Spleen (tissue), 11 donors: Measurements from ENCODE around the gene VCP. TPM values are rescaled to one million over a fixed set of nuclear protein-coding genes. Genes with fewer than 3 reads are reported as not detected.

Source experiments
- DNase-seq: peaks from one replicate; pipeline ENCODE4 v3.0.0-alpha.2; 2020
- H3K27ac ChIP-seq, 8 donors: fragments of 200-600 bp; sonication (generic) in 7 of 8; 1 replicate in 4 of 8; 2 replicates in 4 of 8; pipeline versions ENCODE4 v1.5.0 to v1.8.0; 2016 to 2021; ENCODE audit warnings: inconsistent platforms in 4 of 8, mild to moderate bottlenecking in 4 of 8, moderate library complexity in 1 of 8
- H3K27me3 ChIP-seq, 7 donors: fragments of 200-600 bp; sonication (generic) in 6 of 7; replicated peaks in 1 of 7; 1 replicate in 4 of 7; 2 replicates in 3 of 7; pipeline versions ENCODE4 v1.5.0 to v1.8.0; 2016 to 2021; ENCODE audit warnings: inconsistent platforms in 3 of 7, mild to moderate bottlenecking in 1 of 7
- H3K36me3 ChIP-seq, 6 donors: fragments of 200-600 bp; sonication (generic) in 5 of 6; 1 replicate in 4 of 6; 2 replicates in 2 of 6; pipeline versions ENCODE4 v1.5.0 to v1.8.0; 2016 to 2021; ENCODE audit warnings: inconsistent platforms in 2 of 6
- H3K4me1 ChIP-seq, 6 donors: fragments of 200-600 bp; sonication (generic) in 5 of 6; 1 replicate in 3 of 6; 2 replicates in 3 of 6; pipeline versions ENCODE4 v1.5.0 to v1.8.0; 2016 to 2021; ENCODE audit warnings: inconsistent platforms in 3 of 6
- H3K4me3 ChIP-seq, 8 donors: fragments of 200-600 bp; sonication (generic) in 7 of 8; 1 replicate in 4 of 8; 2 replicates in 4 of 8; pipeline versions ENCODE4 v1.5.0 to v1.8.0; 2016 to 2021; ENCODE audit warnings: inconsistent platforms in 4 of 8, mild to moderate bottlenecking in 4 of 8, moderate library complexity in 2 of 8
- H3K9me3 ChIP-seq, 8 donors: fragments of 200-600 bp; sonication (generic) in 7 of 8; 1 replicate in 4 of 8; 2 replicates in 4 of 8; pipeline versions ENCODE4 v1.5.0 to v1.8.0; 2016 to 2021; ENCODE audit warnings: inconsistent platforms in 4 of 8
- POLR2A ChIP-seq, 3 donors: fragments of 450-650 bp; IDR thresholded peaks; one replicate each; pipeline ENCODE4 v1.5.1; 2017; ENCODE audit warnings: antibody characterized with exemption in 3 of 3, mild to moderate bottlenecking in 1 of 3
- POLR2AphosphoS5 ChIP-seq, 3 donors: sonication (generic); formaldehyde crosslinking; IDR thresholded peaks; one replicate each; pipeline ENCODE4 v1.5.1; 2017; ENCODE audit warnings: antibody characterized with exemption in 3 of 3
- WGBS, 5 donors: extraction: QIAGEN DNeasy Blood & Tissue Kit in 3 of 5; methylation state at CpG; one replicate each; pipeline versions ENCODE4 v1.1.5 to v1.1.7; 2013 to 2018; 5-methylcytosine and 5-hydroxymethylcytosine counted together
- intact Hi-C: fragments of 100-400 bp; cut with DNase I; formaldehyde crosslinking; loops from one replicate; pipeline ENCODE4 v1.15.0; 2023; ENCODE audit warnings: low total_unique reads
- polyA plus RNA-seq, 3 donors: library from polyadenylated mRNA; stranded (reverse); fragments of 200-250 nt; gene quantifications; one replicate each; pipeline ENCODE4 v1.2.1, GENCODE V29; 2013
- total RNA-seq, 7 donors: library from RNA; depleted of rRNA in 3 of 7; stranded (reverse); fragments of >200 nt in 3 of 7; fragmentation: NEBNext Ultra II Directional in 4 of 7; extraction: Animal tissue kit (Norgen Biotek cat#: 25700) in 4 of 7; gene quantifications; one replicate each; pipeline versions ENCODE4 v1.1.0 to v1.2.1, GENCODE V29; 2016 to 2021
- TF ChIP-seq, protein P1 (sequence below), 11 experiments: fragments of 200-600 bp in 7 of 11; fragments of 450-650 bp in 4 of 11; sonication (generic) in 4 of 11; IDR thresholded peaks in 8 of 11; conservative IDR thresholded peaks in 3 of 11; 1 replicate in 7 of 11; 2 replicates in 4 of 11; pipeline versions ENCODE4 v1.4.0 to v1.8.0; 2016 to 2021; ENCODE audit warnings: antibody characterized with exemption in 11 of 11, inconsistent platforms in 4 of 11, mild to moderate bottlenecking in 1 of 11
- donor health status: healthy with polysubstance abuse.
- donor health status: DM: no; HTN: no; CAD: no; lungs with moderate emphysema.
- donor health status: DM: no; HTN: no; CAD: no.
- donor health status: Bipolar disorder and iron deficiency.
- donor health status: healthy.
- donor health status: DM: no; HTN: no; CAD: no.
- donor health status: DM: yes; HTN: yes; CAD: no.

VCP gene
- total and polyA plus RNA-seq, 10 donors, result 48.5 to 269 (median 166) TPM

DNA sequence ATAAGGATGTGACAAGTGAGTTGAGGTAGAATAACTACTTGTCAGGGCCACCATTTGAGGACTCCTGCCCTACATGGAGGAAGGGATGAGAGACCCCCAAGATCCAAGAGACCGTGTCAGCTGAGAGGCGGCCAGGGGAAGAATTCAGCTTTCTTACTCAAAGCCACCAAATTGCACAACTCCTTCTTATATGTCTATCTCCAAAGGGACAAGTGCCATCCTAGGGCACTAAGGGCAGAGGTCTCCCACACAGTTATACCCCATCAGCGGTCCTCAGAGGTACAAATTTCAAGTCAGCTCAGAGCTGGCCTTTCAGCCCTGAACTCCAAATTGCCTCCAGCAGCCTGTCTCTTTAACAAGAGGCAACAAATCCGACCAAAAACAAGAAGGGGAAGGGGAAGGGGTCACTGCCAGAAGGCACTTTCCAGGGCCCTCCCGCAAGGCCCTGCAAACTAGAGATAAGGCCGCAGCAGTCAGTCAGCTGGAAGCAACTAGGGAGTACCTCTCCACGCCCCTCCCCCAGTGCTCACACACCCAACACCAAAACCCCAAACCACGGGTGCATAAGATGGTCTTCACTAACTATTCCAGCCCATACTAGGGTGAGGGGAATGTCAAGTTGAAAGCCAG lies 36.6 kb upstream of the VCP start:
- no peaks in the 10 kb centered on the region for H3K27me3 ChIP-seq
- intact Hi-C loops, result no loop called here
- H3K4me3 ChIP-seq, result no peak overlapping the region
- peaks cover 25 to 62% (median 49%) of the 10 kb centered on the region in 6 donors for H3K4me1 ChIP-seq
- H3K27ac ChIP-seq, result peak overlapping the region in 2 of 8 donors; percentile 14 to 96
- TF ChIP-seq, protein P1, sequence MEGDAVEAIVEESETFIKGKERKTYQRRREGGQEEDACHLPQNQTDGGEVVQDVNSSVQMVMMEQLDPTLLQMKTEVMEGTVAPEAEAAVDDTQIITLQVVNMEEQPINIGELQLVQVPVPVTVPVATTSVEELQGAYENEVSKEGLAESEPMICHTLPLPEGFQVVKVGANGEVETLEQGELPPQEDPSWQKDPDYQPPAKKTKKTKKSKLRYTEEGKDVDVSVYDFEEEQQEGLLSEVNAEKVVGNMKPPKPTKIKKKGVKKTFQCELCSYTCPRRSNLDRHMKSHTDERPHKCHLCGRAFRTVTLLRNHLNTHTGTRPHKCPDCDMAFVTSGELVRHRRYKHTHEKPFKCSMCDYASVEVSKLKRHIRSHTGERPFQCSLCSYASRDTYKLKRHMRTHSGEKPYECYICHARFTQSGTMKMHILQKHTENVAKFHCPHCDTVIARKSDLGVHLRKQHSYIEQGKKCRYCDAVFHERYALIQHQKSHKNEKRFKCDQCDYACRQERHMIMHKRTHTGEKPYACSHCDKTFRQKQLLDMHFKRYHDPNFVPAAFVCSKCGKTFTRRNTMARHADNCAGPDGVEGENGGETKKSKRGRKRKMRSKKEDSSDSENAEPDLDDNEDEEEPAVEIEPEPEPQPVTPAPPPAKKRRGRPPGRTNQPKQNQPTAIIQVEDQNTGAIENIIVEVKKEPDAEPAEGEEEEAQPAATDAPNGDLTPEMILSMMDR (IDR thresholded peaks at IDR 0.05 in 8 of 11, conservative IDR thresholded peaks at IDR 0.05 in 3 of 11), result no peak
- TF ChIP-seq POLR2A (IDR thresholded peaks at IDR 0.05), result no peak
- no peak for TF ChIP-seq POLR2AphosphoS5 (IDR thresholded peaks at IDR 0.05)
- no peak for DNase-seq
- peaks cover 0 to 59% (median 45%) of the 10 kb centered on the region in 6 donors for H3K36me3 ChIP-seq
- no peaks in the 10 kb centered on the region for H3K9me3 ChIP-seq
- 31 to 62% (median 50%) methylated on average over 7 to 8 of the region's 8 CpGs for WGBS, 5 donors

DNA sequence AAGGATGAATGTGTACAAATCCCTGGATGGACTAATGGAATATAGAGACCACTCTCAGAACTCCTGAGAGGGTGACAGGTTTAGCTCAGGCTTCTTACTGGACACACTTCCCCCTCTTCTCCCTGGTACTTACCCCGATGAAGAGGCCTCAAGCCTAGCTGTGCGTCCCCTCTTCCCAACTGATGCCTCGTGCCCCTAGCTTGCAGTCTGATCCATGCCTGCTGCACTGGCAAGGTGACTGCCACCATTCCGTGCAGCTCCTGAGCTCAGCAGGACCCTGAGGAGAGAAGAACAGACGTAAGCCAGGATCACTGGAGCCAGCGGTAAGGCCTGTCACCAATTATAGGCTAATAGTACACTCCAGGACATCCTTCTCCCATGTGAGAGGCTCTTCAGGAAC lies 36.0 kb upstream of the VCP start:
- H3K4me1 ChIP-seq, result peaks cover 22 to 62% (median 49%) of the 10 kb centered on the region in 6 donors
- DNase-seq, result no peak
- no peaks in the 10 kb centered on the region for H3K9me3 ChIP-seq
- intact Hi-C loops, result no loop called here
- no peak overlapping the region for H3K4me3 ChIP-seq
- H3K27ac ChIP-seq, result peak overlapping the region in 1 of 8 donors; percentile 96
- H3K36me3 ChIP-seq, result peaks cover 0 to 61% (median 45%) of the 10 kb centered on the region in 6 donors
- H3K27me3 ChIP-seq, result no peaks in the 10 kb centered on the region
- 89 to 96% (median 92%) methylated on average over 6 of the region's 6 CpGs for WGBS, 5 donors
- TF ChIP-seq POLR2AphosphoS5 (IDR thresholded peaks at IDR 0.05) (no peak), POLR2A (IDR thresholded peaks at IDR 0.05) (no peak)
- TF ChIP-seq, protein P1 (IDR thresholded peaks at IDR 0.05 in 8 of 11, conservative IDR thresholded peaks at IDR 0.05 in 3 of 11), result no peak

DNA sequence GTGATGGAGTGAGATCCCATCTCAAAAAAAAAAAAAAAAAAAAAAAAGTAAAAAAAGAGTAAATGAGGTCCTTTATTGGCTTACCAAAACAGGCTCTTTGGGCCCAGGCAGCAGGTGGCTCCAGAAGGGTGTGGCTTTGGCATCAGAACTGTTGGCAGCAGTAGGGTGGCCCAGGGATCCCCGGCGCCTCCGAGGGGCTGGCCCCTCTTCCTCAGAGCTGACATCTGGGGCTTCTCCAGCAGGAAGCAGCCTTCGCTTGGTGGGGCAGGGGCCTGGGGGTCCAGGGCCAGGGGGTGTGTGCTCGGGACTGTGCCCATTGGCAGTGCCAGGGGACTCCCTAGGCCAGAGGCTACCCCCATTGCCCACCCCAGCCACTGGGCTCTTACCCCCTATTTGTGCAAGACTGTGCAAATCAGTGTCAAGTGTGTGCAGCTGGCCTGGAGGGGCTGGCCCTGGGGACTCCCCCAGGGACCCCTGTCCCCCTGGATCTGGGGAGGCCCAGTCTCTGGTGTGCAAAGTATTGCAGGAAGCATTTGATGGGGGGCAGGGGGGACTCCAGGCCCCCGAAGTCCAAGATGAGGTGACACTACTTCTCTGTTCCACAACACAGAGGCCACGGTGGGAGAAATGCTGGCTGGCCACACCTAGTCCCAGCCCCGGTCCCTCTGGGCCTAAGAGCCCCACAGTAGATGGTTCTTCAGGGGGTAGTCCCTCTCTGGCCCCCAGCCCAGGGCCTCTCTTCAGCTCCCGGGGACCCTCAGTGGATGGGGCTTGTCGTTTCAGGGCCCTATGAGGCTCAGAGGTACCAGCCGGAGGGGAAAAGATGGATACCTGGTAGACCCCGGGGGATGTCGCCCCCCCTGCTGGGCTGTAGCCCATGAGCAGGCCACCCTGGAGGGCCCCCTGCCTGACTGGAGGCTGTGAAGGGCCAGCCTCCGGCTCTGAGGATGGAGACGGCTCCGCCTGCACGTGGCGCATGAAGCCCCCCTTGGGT lies 35.2 kb upstream of the VCP start:
- Histone ChIP-seq H3K27me3 (no peaks in the 10 kb centered on the region), H3K4me1 (peaks cover 21 to 60% (median 44%) of the 10 kb centered on the region in 6 donors), H3K9me3 (no peaks in the 10 kb centered on the region), H3K36me3 (peaks cover 0 to 61% (median 45%) of the 10 kb centered on the region in 6 donors), H3K4me3 (no peak overlapping the region), H3K27ac (peak overlapping the region in 1 of 8 donors; percentile 2)
- WGBS, 5 donors, result 76 to 86% (median 84%) methylated on average over 13 to 18 of the region's 18 CpGs
- TF ChIP-seq, protein P1 (IDR thresholded peaks at IDR 0.05 in 8 of 11, conservative IDR thresholded peaks at IDR 0.05 in 3 of 11), result no peak
- peak in 1 of 3 donors; percentile 13 for TF ChIP-seq POLR2AphosphoS5 (IDR thresholded peaks at IDR 0.05)
- no peak for DNase-seq
- intact Hi-C loops, result no loop called here

DNA sequence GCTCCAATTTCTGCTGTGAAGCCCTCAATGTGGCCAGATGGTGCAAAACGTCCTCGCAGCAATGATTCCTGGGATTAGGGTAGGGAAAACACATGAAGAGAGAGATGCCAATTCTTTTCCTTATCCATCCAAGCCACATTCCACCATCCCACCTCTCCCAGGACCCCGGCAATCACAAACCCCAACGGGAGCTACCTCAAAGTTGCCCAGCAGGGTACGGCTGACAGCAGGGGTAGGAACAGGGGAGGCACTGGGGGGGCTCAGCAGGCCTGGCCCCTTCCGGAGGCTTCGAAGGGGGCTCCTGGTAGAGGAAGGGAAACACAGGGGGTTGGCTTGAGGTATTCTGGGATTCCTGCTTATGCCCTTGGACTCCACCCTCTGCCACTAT lies 33.9 kb upstream of the VCP start:
- Histone ChIP-seq H3K36me3 (peaks cover 0 to 65% (median 47%) of the 10 kb centered on the region in 6 donors), H3K27ac (no peak overlapping the region), H3K4me3 (no peak overlapping the region), H3K27me3 (no peaks in the 10 kb centered on the region), H3K9me3 (no peaks in the 10 kb centered on the region), H3K4me1 (peaks cover 23 to 60% (median 46%) of the 10 kb centered on the region in 6 donors)
- no peak for DNase-seq
- 90 to 96% (median 93%) methylated on average over 7 of the region's 7 CpGs for WGBS, 5 donors
- intact Hi-C loops, result no loop called here
- TF ChIP-seq POLR2A (IDR thresholded peaks at IDR 0.05) (no peak), POLR2AphosphoS5 (IDR thresholded peaks at IDR 0.05) (no peak)
- TF ChIP-seq, protein P1 (IDR thresholded peaks at IDR 0.05 in 8 of 11, conservative IDR thresholded peaks at IDR 0.05 in 3 of 11), result no peak
